Measurements from ENCODE around the gene MANSC1.
"Not testable (repeated sequence)": the region's sequence is repeated elsewhere in the genome, so short reads cannot be mapped to it uniquely, and the experiment has no call there.

MANSC1 gene

DNA sequence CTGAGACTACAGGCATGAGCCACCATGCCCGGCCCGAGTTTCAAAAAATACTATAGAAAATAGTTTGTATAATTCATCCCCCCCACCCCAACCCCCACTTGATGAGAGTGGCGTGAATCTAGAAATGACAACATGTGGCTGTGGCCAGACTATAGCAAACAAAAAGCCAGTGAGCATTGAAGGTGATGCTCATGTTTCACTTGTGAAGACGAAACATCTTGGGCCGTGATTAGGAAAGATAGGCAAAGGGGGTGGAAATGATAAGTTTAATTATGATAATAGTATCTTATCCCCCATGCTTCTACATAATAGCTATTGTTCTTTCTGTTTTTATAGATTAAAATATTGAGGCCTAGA is 15.4 kb upstream of the MANSC1 start:
- DNase-seq (ENCODE audit: low read depth) = no peak

DNA sequence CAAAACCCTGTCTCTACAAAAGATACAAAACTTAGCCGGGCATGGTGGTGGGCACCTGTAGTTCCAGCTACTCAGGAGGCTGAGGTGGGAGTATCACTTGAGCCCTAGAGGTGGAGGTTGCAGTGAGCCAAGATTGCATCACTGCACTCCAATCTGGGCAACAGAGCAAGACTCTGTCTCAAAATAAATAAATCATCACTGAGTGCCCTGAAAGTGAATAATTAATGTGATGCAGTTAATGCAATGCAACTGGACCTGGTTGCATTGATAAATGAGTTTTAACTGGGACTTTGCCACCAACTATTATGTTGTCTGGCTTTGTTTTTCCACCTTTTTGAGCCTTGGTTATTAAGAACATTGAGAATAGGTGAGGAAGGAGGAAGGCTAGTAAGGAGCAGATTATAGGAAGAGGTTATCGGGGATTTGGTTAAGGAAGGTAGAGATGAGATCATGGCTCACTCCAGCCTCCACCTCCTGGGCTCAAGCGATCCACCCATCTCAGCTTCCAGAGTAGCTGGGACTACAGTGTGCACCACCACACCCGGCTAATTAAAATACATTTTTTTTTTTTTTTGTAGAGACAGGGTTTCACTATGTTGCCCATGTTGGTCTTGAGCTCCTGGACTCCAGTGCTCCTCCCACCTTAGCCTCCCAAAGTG is 14.9 kb upstream of the MANSC1 start:
- DNase-seq (ENCODE audit: low read depth) = no peak

DNA sequence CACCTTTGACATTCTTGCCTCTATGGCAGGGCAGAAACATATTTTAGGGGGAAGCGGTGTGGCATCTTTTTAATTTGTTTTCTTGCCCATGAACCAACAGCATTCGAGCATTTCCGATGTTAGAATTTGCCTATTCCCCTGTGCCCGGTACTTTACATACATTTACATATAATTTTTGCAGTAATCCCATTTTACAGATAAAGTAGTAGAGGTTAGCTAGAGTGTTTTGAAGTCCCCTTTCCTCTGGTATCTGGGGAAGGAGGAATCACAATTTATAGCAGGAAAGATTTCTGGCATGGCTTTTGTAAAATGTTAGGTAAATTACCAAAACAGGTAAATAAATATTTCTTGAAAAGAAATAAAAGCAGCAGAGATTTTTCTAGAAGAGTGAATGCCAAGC is 8.5 kb upstream of the MANSC1 start:
- DNase-seq (ENCODE audit: low read depth) = no peak

DNA sequence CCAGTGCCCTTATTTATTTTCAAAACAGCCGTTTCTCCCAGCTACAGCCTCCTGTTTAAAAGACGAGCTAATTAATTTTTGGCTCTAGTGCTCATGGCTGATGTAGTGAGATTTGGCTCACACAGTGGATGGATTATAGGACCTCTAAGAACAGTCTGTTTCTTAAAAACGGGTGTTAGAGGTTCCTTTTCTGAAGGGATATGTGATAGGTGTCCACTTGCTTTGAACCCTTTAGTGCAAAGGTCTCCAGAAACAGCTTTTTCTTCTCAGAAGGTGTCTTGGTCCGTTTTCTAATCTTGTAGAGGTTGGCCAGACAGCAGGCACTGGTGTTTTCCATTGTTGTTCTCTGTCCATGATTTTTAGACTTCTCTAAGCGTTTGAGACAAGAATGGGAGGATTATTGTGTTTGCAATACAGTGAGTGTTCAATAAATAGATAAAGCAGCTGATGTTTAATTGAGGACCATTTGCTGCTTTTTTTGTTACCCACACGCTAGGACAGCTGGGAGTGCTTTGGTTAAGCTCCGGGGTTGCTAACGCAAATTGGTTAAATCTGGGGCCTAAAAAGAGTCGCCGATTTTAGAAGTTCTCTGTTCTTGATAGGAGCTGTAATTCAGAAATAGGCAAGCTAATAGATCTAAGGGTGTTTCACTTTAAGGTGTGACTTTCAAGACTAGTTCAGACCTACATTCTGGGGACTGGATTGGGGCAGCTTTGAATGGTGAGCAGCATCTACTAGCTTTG is 7.8 kb upstream of the MANSC1 start:
- no peak for DNase-seq (ENCODE audit: low read depth)

DNA sequence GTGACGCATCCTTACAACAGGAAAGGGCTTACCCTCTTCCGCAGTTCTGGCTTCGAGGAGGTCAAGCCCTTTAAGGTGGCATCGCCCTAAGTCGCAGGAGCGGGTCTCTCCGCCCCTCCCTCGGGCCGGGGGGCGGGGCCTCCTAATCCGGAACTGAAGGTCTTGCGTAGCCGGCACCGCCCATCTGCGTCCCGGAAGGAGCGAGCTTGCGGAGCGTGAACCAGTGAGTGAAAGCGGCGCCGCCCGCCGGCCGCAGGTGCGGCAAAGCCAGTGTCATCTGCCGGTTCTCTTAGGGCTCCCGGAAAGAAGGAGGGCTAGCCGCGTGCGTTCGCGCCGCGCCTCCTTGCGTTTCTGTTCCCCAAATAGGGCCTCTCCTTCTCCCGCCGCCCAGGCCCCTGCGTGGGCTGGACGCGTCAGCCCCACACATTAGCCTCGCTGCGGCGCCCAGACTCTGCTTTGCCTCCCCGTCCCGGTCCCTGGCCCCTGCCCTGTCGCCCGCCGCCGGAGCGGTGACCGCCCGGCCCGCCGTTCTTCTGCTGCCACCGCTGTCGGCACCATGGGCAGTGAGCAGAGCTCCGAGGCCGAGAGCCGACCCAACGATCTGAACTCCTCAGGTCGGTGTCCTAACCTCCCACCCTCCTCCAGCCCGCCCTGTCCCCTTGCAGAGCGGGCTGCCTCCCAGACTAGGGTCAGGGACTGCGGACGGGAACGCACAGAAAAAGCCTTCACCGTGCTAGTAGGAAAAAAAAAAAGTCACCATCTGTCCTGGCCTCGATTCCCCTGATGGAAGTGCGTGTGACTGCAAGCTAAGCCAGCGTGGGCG is 7.1 kb upstream of the MANSC1 start, which contains the start of gene BORCS5:
Gene BORCS5, plus strand, starts transcription at position 183 of the 823 bp plus-strand sequence. Its CDS starts 374 bp downstream, at position 557.
- DNase-seq (ENCODE audit: low read depth) = peak; percentile 98

DNA sequence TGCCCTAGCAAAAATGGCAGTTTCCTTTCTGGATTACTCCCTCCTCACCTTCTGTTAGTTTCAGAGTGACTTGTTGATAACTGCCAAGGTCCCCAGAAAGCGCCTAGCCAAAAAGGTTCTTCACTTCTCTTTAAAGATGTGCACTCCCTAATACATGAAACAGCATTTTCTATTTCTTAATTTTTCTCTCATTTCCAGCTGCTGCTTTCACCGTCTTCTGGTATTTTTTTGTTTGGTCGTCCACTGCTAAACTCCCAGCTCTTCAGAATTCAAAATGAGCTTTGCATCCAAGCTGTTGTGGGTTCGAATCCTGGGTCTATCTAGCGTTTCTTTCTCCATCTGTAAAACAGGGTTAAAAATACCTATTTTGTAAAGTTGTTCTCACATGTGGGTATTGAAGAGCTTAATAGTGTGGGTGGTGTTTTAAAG is 6.4 kb upstream of the MANSC1 start:
- DNase-seq (ENCODE audit: low read depth) = no peak

DNA sequence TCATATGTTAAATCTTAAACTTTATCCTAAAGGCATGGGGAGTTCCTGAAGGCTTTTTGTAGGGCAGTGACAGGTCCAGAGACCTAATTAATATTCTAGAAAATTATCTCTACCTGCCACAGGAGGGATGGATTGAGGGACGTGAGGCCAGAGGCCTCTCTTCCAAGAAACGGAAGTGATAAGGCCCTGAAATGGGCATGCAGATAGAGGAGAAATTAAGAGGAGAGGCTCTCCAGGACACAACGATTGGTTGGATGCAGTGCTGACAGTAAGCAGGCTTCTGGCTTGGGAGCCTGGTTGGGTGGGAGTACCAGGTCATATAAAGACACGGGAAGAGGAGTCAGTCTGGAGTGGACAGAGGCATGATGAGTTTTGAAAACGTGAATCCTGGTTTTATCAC is 3.8 kb upstream of the MANSC1 start:
- DNase-seq (ENCODE audit: low read depth) = no peak

DNA sequence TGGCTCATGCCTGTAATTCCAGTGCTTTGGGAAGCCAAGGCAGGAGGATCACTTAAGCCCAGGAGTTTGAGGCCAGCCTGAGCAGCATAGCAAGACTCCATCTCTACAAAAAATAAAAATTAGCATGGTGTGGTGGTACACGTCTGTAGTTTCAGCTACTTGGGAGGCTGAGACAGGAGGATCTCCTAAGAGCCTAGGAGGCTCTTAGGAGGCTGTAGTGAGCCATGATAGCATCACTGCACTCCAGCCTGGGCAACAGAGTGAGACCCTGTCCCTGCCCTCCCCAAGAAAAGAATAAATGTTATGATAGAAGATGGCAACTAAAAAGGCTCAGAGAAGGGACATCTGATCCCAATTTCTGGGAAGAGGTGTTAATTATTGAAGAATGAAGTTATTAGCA is 3.2 kb upstream of the MANSC1 start:
- no peak for DNase-seq (ENCODE audit: low read depth)

DNA sequence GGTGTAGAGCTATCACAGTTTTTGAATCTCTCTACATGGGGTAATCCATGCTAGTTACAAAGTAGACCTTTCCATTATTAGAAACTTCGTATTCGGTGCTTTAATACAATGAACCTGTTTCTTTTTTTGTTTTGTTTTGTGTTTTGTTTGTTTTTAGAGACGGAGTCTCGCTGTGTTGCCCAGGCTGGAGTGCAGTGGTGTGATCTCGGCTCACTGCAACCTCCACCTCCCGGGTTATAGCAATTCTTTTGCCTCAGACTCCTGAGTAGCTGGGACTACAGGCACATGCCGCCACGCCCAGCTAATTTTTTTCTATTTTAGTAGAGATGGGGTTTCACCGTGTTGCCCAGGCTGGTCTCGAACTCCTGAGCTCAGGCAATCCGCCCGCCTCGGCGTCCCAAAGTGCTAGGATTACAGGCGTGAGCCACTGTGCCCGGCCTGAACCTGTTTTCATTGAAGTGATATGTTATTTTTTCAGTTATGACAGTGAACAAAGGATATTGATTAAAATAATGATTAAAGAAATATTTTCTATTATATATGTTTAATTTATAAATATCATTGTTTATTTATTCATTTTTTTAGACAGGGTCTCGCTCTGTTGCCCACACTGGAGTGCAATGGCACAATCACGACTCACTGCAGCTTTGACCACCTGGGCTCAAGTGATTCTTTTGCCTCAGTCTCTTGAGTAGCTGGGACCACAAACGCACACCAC is 1.6 kb upstream of the MANSC1 start:
- DNase-seq (ENCODE audit: low read depth) = not testable (repeated sequence)

DNA sequence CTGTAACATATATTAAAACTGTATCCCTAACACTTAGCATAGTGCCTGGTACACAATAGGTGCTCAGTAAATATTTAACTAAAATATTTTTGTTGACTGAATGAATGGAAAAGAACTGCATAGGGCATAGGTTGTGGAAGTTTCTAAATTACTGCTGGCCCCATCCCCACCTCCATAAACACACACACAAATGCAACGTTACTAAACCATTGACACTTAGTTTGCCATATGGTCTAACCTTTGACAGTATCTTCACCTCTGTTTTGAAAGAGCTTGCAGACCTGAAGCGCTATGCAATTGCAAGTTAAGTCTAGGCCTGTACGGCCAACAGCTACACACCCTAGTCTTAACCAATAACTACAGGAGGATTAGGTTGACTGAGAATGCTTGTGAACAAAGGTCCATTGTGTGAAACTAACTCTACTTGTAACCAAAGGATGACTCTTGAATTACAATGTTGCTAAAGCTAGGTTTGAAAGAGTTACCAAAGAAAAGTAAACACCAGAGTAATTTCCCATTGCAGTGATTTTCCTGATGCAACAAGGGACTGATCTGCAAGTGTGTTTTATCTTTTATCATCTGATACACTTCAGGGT is 924 bp upstream of the MANSC1 start:
- DNase-seq (ENCODE audit: low read depth) = no peak

- no peak for DNase-seq (ENCODE audit: low read depth)
These were observed 11.4 kb downstream of the MANSC1 start for GRCh38 chr12:12338527-12339168.

DNA sequence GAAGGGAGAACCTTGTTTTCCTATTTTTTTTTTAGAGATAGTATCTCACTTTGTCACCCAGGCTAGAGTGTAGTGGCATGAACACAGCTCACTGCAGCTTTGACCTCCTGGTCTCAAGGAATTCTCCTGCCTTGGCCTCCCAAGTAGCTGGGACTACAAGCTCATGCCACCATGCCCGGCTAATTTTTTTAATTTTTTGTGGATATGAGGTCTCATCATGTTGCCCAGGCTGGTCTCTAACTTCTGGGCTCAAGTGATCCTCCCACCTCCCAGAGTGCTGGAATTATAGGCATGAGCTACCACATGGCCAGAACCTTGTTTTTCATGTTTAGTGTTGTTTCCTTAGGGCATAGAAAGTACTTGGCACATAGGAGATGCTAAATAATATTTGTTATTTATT is 13.5 kb downstream of the MANSC1 start:
- DNase-seq (ENCODE audit: low read depth) = no peak

DNA sequence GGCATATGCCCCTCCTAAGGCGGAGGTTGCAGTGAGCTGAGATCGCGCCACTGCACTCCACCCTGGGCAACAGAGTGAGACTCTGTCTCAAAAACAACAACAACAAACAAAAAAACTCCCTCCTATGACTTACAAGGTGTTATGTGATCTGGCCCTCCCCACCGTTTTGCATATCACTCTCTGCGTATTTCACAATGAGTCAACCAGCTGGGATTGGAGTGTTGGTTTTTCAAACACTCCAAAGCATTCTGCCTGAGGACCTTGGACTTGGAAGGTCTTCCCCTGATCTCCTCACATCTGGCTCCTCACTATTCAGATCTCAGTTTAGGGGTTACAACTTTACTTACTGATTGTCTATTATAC is 14.0 kb downstream of the MANSC1 start:
- no peak for DNase-seq (ENCODE audit: low read depth)

DNA sequence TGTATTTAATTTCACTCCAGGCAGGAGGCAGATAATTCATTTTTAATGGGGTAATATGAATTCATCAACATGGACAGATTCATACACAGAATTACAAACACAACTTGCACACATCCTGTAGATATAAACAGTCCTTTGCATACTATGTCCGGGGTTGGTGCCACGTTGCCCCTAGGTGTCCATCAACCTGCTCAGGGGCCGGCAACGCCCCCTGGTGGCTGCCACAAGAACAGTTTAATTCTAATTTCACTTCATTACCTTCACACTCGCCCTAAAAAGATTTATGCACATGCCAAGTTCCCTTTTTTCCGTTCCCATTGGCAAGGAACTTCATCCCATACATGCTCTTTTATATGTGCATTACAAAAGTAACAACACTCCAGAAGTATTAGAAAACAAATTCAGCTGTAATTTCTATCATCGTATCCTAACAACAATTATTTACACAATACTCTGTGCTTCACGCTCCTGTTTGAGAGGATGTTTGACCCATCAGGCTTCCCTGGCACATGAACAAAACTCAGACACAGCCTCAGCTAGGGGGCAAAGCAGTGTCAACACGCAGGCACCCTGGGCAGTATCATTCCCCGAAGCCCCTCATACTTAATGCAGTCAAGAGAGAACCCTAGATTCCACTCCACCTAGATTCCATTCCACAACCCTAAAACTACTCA is 15.5 kb downstream of the MANSC1 start:
- peak; percentile 49 for DNase-seq (ENCODE audit: low read depth)

GRCh38 chr12:12333407-12334366 is 16.4 kb downstream of the MANSC1 start:
- DNase-seq (ENCODE audit: low read depth) = no peak

GRCh38 chr12:12331896-12332295 is 18.1 kb downstream of the MANSC1 start:
- no peak for DNase-seq (ENCODE audit: low read depth)

DNA sequence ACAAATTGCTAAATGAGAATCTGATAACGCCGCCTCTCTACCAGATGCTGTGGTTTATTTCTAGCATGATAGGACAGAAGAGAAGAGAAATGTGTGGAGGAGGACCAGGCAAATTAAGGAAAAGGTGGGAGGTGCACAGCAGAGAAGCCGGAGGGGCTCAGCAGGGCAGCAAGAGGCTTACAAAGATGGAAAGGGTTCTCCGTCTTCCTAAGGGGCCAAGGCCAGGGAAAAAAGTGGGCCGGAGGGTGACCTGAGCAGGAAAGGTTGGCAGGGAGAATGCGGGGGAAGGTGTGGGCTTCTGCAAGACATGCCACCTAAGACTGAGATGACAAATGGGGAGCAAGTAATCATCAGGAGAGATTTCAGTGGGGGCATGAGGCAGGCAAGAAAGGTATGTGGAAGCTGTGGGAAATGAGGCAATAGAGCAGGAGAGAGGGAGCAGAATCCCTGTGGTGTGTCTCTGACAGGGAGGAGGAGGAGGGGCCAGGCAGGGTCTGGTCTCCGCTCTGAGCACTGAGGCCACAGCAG is 18.7 kb downstream of the MANSC1 start:
- DNase-seq (ENCODE audit: low read depth) = no peak

GRCh38 chr12:12327802-12328201 is 22.2 kb downstream of the MANSC1 start:
- no peak for DNase-seq (ENCODE audit: low read depth)

DNA sequence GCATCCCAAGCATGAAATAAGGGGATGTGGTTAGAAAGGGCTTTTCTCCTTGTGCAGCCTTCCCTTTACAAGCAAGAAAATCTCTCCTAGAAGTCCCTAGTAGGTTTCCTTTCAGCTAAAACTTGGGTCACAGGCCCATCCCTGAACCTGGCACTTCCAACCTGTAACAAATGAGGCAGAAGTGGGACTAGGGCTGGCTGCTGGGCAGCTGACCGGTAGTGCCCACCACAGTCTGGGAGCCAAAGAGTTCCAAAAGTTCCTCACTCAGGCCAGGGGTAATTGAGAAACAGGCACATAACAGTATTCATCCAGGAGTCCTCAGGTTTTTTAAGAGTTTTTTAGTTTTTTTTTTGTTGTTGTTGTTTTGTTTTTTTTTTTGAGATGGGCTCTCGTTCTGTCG is 23.8 kb downstream of the MANSC1 start:
- DNase-seq (ENCODE audit: low read depth) = no peak

Measured in stimulated activated CD8-positive, alpha-beta memory T cell treated with anti-CD3 and anti-CD28 coated beads, Interleukin-4, amount 100 ng/mL, for 24 hours (primary cell).